SK-N-MC (cell line): ENCODE data around the gene MAGIX.

Source experiments
- DNase-seq: peaks from one replicate; pipeline ENCODE4 v3.0.0-alpha.2; 2011; ENCODE audit warnings: low read depth, low spot score
- H3K27ac ChIP-seq: fragments of 200-600 bp; sonication (generic); 2 replicates; pipeline ENCODE4 v1.5.1; 2016; ENCODE audit warnings: mixed run types
- H3K36me3 ChIP-seq: fragments of 200-600 bp; sonication (generic); 2 replicates; pipeline ENCODE4 v1.6.1; 2017; ENCODE audit warnings: antibody characterized with exemption, low read length, mixed read lengths; ENCODE audit not compliant: insufficient read depth
- H3K4me3 ChIP-seq: fragments of 200-600 bp; sonication (generic); 2 replicates; pipeline ENCODE4 v1.5.1; 2016
- H3K9ac ChIP-seq: fragments of 200-600 bp; sonication (generic); 2 replicates; pipeline ENCODE4 v1.8.0; 2017; ENCODE audit warnings: mixed run types, mixed read lengths; ENCODE audit not compliant: insufficient read length
- H3K9me3 ChIP-seq: fragments of 200-600 bp; sonication (generic); 2 replicates; pipeline ENCODE4 v1.6.1; 2017; ENCODE audit warnings: low read depth, mild to moderate bottlenecking, antibody characterized with exemption, low read length, moderate library complexity, mixed read lengths
- EZH2 ChIP-seq: fragments of 200-600 bp; sonication (generic); IDR thresholded peaks from one replicate; pipeline ENCODE4 v1.6.1; 2017; ENCODE audit warnings: antibody characterized with exemption
- FOXP2 ChIP-seq: optimal IDR thresholded peaks from 2 replicates; pipeline ENCODE3; 2011; ENCODE audit warnings: mild to moderate bottlenecking, moderate library complexity; ENCODE audit not compliant: insufficient read depth; ENCODE audit errors: extremely low read length, control extremely low read depth
- POLR2AphosphoS5 ChIP-seq: IDR thresholded peaks from 2 replicates; pipeline ENCODE4 v1.6.1; 2012; ENCODE audit warnings: mild to moderate bottlenecking, low read depth, low read length, borderline replicate concordance

Gene MAGIX

GRCh38 chrX:49155243-49155899, 7.2 kb upstream of the MAGIX start:
- no peak overlapping the region; the same call in 1 of the 2 replicates for H3K27ac ChIP-seq

GRCh38 chrX:49155900-49156837, 6.4 kb upstream of the MAGIX start:
- Histone ChIP-seq H3K4me3 (peak overlapping the region; percentile 67), H3K9ac (peak overlapping the region; percentile 53), H3K27ac (peak overlapping the region; percentile 74), H3K36me3 (no peaks in the 10 kb centered on the region), H3K9me3 (no peaks in the 10 kb centered on the region)
- TF ChIP-seq FOXP2: no peak
- no peak for TF ChIP-seq EZH2
- DNase-seq: no peak

More at GRCh38 chrX:49155243-49155899, 7.2 kb upstream of the MAGIX start:
- no peaks in the 10 kb centered on the region for H3K9me3 ChIP-seq
- no peak overlapping the region for H3K9ac ChIP-seq
- H3K4me3 ChIP-seq: peak overlapping the region; percentile 67
- no peak for TF ChIP-seq EZH2
- TF ChIP-seq POLR2AphosphoS5: no peak
- TF ChIP-seq FOXP2: no peak
- no peak for DNase-seq
- no peaks in the 10 kb centered on the region for H3K36me3 ChIP-seq

GRCh38 chrX:49157194-49157593, 5.4 kb upstream of the MAGIX start:
- Histone ChIP-seq H3K36me3 (no peaks in the 10 kb centered on the region), H3K9ac (no peak overlapping the region), H3K27ac (no peak overlapping the region), H3K4me3 (no peak overlapping the region), H3K9me3 (no peaks in the 10 kb centered on the region)
- TF ChIP-seq FOXP2 (no peak), EZH2 (no peak), POLR2AphosphoS5 (no peak)
- no peak for DNase-seq

DNA sequence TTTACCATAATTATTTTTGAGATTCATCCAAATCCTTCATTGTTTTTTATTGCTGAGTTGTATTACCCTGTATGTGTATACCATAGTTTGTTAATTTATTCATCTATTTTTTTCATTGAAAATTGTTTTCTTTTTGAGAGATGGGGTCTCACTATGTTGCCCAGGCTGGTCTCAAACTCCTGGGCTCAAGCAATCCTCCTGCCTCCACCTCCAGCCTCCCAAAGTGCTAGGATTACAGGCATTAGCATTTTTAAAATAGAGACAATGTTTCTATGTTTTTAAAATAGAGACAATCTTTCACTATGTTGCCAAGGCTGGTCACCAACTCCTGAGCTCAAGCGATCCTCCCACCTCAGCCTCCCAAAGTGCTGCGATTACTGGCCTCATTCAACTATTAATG, 1.6 kb upstream of the MAGIX start:
- no peak overlapping the region for H3K9ac ChIP-seq
- H3K9me3 ChIP-seq: no peaks in the 10 kb centered on the region
- no peaks in the 10 kb centered on the region for H3K36me3 ChIP-seq
- H3K27ac ChIP-seq: no peak overlapping the region
- no peak for DNase-seq
- TF ChIP-seq EZH2 (no peak), POLR2AphosphoS5 (no peak), FOXP2 (no peak)
- H3K4me3 ChIP-seq: no peak overlapping the region

GRCh38 chrX:49161632-49162031, 926 bp upstream of the MAGIX start:
- DNase-seq: no peak
- TF ChIP-seq FOXP2: no peak
- no peak for TF ChIP-seq EZH2
- TF ChIP-seq POLR2AphosphoS5: no peak
- Histone ChIP-seq H3K27ac (no peak overlapping the region), H3K4me3 (no peak overlapping the region), H3K9ac (no peak overlapping the region), H3K36me3 (no peaks in the 10 kb centered on the region), H3K9me3 (no peaks in the 10 kb centered on the region)

DNA sequence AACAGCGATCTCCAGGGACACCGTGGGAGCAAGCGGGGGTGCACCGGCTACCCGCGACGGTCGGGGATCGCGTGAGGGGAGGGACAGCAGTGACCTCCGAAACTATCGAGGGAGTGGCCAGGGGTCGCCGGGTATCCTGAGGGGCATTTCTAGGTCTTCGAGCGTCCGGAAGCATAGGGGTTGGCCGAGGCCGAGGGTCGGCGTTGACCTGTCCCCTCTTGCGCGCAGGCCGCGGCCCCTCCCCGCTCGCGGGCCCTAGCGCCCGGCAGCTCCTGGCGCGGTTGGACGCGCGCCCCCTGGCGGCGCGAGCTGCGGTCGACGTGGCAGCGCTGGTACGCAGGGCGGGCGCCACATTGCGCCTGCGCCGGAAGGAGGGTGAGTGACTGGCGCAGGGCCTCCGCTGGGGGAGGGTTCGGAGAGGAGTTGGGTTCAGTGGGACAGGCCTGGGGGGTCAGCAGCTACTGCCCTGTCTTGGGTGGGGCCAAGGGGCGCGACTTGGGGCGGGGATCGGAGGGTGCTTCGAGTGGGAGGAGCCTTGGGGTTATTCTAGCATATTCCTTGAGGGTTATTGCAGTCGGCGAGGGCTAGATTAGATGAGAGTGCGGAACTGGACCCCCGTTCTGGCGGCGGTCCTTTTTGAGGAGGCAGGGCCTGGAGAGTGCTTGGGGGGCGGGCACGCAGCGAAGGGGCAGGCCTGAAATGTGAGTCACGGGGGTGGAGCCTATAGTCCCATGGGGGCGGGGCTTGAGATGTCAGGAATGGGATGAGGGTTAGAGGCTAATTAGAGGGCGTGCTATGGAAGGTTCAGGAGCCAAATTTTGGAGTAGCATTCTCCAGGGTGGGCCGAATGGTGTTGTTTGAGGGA, 1.2 kb downstream of the MAGIX start:
- Histone ChIP-seq H3K9me3 (no peaks in the 10 kb centered on the region), H3K9ac (peak overlapping the region; percentile 76), H3K36me3 (no peaks in the 10 kb centered on the region), H3K27ac (peak overlapping the region; percentile 91), H3K4me3 (peak overlapping the region; percentile 77)
- TF ChIP-seq EZH2 (no peak), POLR2AphosphoS5 (peak; percentile 52; the same call in 1 of the 2 replicates), FOXP2 (no peak)
- no peak for DNase-seq

DNA sequence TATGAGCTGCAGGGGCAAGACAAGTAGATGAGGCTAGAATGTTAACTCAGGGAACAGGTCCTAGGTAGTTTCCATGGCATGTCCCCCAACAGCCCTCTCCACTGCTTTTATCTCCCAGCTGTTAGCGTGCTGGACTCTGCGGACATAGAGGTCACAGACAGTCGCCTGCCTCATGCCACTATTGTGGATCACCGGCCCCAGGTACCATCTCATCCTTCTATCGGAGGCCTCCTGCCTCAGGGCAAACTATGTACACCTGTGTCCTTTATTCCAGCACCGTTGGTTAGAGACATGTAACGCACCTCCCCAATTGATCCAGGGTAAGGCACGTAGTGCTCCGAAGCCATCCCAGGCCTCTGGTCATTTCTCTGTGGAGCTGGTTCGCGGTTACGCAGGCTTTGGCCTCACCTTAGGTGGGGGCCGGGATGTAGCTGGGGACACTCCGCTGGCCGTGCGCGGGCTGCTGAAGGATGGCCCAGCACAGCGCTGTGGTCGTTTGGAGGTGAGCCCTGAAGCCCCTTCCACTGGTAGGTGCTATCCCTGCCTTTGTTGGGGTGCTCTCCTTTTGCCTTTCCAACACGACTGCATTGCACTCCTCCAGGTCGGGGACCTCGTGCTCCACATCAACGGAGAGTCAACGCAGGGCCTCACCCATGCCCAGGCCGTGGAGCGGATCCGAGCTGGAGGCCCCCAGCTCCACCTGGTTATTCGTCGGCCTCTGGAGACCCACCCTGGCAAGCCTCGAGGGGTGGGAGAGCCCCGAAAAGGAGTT, 2.2 kb downstream of the MAGIX start:
- no peak overlapping the region for H3K4me3 ChIP-seq
- no peak overlapping the region for H3K9ac ChIP-seq
- no peak overlapping the region for H3K27ac ChIP-seq
- H3K36me3 ChIP-seq: no peaks in the 10 kb centered on the region
- H3K9me3 ChIP-seq: no peaks in the 10 kb centered on the region
- no peak for DNase-seq
- TF ChIP-seq FOXP2: no peak
- no peak for TF ChIP-seq EZH2
- TF ChIP-seq POLR2AphosphoS5: no peak
